ENCODE measurements around the gene BZW1. TPM values are rescaled to one million over a fixed set of nuclear protein-coding genes. Genes with fewer than 3 reads are reported as not detected.
"Not testable (repeated sequence)": the region's sequence is repeated elsewhere in the genome, so short reads cannot be mapped to it uniquely, and the experiment has no call there.

Gene BZW1
- total RNA-seq, 1 experiment from 2014 or later, result 300 TPM

DNA sequence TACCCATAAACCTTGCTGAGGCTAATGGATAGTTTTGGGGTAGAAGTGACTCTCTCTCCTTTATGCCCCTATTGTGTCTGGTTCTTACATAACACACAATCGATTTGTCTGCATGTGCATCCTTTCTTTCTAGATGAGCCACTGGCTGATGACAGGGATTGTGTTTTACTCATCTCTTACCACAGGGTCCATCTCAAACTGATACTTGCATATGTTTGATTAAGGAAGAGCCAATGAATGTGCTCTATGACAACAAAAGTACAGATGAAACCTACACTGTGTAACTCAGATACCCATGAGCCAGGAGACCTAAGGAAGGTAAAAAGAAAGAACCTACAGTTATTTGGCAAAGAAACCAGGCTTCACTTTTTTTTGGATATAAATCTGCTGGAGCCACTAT lies 13.2 kb upstream of the BZW1 start:
- H3K36me3 ChIP-seq (ENCODE audit: low read depth), result no peaks in the 10 kb centered on the region
- H3F3A ChIP-seq (ENCODE audit: insufficient read depth, low read depth), result peaks cover 7% of the 10 kb centered on the region; the same call in 1 of the 2 replicates
- no peaks in the 10 kb centered on the region for H3K9me2 ChIP-seq (ENCODE audit: insufficient read depth)
- H2AFZ ChIP-seq, result no peak overlapping the region
- H3K79me2 ChIP-seq (ENCODE audit: low read depth), result no peaks in the 10 kb centered on the region
- H4K20me1 ChIP-seq (ENCODE audit: insufficient read depth), result no peaks in the 10 kb centered on the region
- H3K9me3 ChIP-seq (ENCODE audit: insufficient read depth, low read depth), result no peaks in the 10 kb centered on the region
- CTCF ChIA-PET, result no interaction called here
- DNase-seq, result no peak
- H3K4me3 ChIP-seq, result no peak overlapping the region
- intact Hi-C loops (cut with micrococcal nuclease; ENCODE audit: unreplicated experiment), result no loop called here
- peaks cover 9% of the 10 kb centered on the region for H3K4me1 ChIP-seq (replicated peaks; ENCODE audit: insufficient read depth)
- no peak overlapping the region for H3K27ac ChIP-seq
- BruUV-seq (replicated peaks), result no TSS peak
- TF ChIP-seq EZH2 (IDR thresholded peaks at IDR 0.05; ENCODE audit: low read depth), result no peak
- TF ChIP-seq, protein P1, sequence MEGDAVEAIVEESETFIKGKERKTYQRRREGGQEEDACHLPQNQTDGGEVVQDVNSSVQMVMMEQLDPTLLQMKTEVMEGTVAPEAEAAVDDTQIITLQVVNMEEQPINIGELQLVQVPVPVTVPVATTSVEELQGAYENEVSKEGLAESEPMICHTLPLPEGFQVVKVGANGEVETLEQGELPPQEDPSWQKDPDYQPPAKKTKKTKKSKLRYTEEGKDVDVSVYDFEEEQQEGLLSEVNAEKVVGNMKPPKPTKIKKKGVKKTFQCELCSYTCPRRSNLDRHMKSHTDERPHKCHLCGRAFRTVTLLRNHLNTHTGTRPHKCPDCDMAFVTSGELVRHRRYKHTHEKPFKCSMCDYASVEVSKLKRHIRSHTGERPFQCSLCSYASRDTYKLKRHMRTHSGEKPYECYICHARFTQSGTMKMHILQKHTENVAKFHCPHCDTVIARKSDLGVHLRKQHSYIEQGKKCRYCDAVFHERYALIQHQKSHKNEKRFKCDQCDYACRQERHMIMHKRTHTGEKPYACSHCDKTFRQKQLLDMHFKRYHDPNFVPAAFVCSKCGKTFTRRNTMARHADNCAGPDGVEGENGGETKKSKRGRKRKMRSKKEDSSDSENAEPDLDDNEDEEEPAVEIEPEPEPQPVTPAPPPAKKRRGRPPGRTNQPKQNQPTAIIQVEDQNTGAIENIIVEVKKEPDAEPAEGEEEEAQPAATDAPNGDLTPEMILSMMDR (conservative IDR thresholded peaks at IDR 0.05), result no peak
- no peaks in the 10 kb centered on the region for H3K27me3 ChIP-seq (ENCODE audit: insufficient read depth, low read depth)
- H3K4me2 ChIP-seq, result no peak overlapping the region
- POLR2A ChIA-PET (ENCODE audit: unreplicated experiment), result no interaction called here

DNA sequence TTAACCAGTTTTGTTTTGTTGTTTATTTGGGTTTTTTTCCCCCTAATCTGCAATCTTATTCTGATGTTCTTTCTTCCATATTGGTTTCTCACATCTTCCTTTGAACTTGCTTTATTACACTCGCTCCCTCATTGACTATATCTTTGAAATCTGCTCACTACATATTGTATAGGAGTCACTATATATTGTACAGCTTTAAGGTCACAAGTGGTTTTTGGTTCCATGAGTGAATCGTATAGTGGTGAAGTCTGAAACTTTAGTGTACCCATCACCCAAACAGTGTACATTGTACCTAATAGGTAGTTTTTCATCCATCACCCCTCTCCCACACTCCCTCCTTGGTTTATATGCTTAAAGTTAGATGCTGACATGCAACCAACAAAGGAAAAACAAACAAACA lies 11.3 kb upstream of the BZW1 start:
- BruUV-seq (replicated peaks), result no TSS peak
- H3K4me1 ChIP-seq (replicated peaks; ENCODE audit: insufficient read depth), result peaks cover 2% of the 10 kb centered on the region; the same call in 1 of the 2 replicates
- no peak for DNase-seq
- no peak overlapping the region for H3K4me2 ChIP-seq
- H3K9me3 ChIP-seq (ENCODE audit: insufficient read depth, low read depth), result no peaks in the 10 kb centered on the region
- no peaks in the 10 kb centered on the region for H3K9me2 ChIP-seq (ENCODE audit: insufficient read depth)
- no peak overlapping the region for H2AFZ ChIP-seq
- H3K36me3 ChIP-seq (ENCODE audit: low read depth), result no peaks in the 10 kb centered on the region
- ChIA-PET POLR2A (ENCODE audit: unreplicated experiment) (no interaction called here), CTCF (no interaction called here)
- H3K27ac ChIP-seq, result no peak overlapping the region
- H4K20me1 ChIP-seq (ENCODE audit: insufficient read depth), result no peaks in the 10 kb centered on the region
- intact Hi-C loops (cut with micrococcal nuclease; ENCODE audit: unreplicated experiment), result no loop called here
- H3K27me3 ChIP-seq (ENCODE audit: insufficient read depth, low read depth), result no peaks in the 10 kb centered on the region
- H3K4me3 ChIP-seq, result no peak overlapping the region
- H3F3A ChIP-seq (ENCODE audit: insufficient read depth, low read depth), result no peaks in the 10 kb centered on the region
- no peaks in the 10 kb centered on the region for H3K79me2 ChIP-seq (ENCODE audit: low read depth)
- no peak for TF ChIP-seq EZH2 (IDR thresholded peaks at IDR 0.05; ENCODE audit: low read depth)
- TF ChIP-seq, protein P1 (conservative IDR thresholded peaks at IDR 0.05), result no peak

DNA sequence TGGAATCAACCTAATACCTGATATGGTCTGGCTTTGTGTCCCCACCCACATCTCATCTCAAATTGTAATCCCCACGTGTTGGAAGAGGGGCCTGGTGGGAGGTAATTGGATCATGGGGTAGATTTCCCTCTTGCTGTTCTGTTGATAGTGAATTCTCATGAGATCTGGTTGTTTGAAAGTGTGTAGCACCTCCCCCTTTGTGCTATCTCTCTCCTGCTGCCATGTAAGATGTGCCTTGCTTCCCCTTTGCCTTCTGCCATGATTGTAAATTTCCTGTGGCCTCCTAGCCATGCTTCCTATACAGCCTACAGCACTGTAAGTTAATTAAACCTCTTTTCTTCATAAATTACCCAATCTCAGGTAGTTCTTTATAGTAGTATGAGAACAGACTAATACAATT lies 10.3 kb upstream of the BZW1 start:
- intact Hi-C loops (cut with micrococcal nuclease; ENCODE audit: unreplicated experiment); H3K27ac ChIP-seq; H3F3A ChIP-seq (ENCODE audit: insufficient read depth, low read depth); DNase-seq; H3K27me3 ChIP-seq (ENCODE audit: insufficient read depth, low read depth); H3K79me2 ChIP-seq (ENCODE audit: low read depth); H3K9me3 ChIP-seq (ENCODE audit: insufficient read depth, low read depth); H2AFZ ChIP-seq; POLR2A ChIA-PET (ENCODE audit: unreplicated experiment); BruUV-seq (replicated peaks); H3K4me1 ChIP-seq (replicated peaks; ENCODE audit: insufficient read depth); H4K20me1 ChIP-seq (ENCODE audit: insufficient read depth); CTCF ChIA-PET; H3K4me3 ChIP-seq; H3K9me2 ChIP-seq (ENCODE audit: insufficient read depth); H3K4me2 ChIP-seq; H3K36me3 ChIP-seq (ENCODE audit: low read depth): not testable (repeated sequence)
